IMR-90 (cell line): ENCODE results near the gene TRIM25. TPM values are rescaled to one million over a fixed set of nuclear protein-coding genes. Genes with fewer than 3 reads are reported as not detected.
A peak's percentile ranks its signal among the peaks of the same experiment; 100 is the strongest.

ENCODE experiments used
- ATAC-seq: fragments of 200-7000 bp; cut with Tn5 transposase; 2 replicates; pipeline ENCODE4 v1.9.1; 2020; ENCODE audit warnings: low read depth, mild to moderate bottlenecking, moderate library complexity
- BruUV-seq: library from RNA; stranded (reverse); fragments of 400-500 nt; replicated peaks from 2 replicates; lab custom pipeline; 2021; lab: Mats Ljungman, UMichigan
- CTCF ChIA-PET: fragments of 300-600 bp; formaldehyde crosslinking; extraction: SDS; loops from one replicate; lab custom pipeline; 2021; ENCODE audit warnings: antibody characterized with exemption; lab: Yijun Ruan, JAX
- POLR2A ChIA-PET: fragments of 300-600 bp; sonication (Branson Sonifier 250); formaldehyde crosslinking; loops from one replicate; lab custom pipeline; 2022; ENCODE audit warnings: antibody characterized with exemption; ENCODE audit not compliant: unreplicated experiment; lab: Charles Lee
- DNase-seq: peaks from one replicate; pipeline ENCODE4 v3.0.0; 2013
- H2AFZ ChIP-seq: replicated peaks from 2 replicates; pipeline ENCODE3; 2013; ENCODE audit warnings: low read length, mild to moderate bottlenecking; ENCODE audit not compliant: poor library complexity
- H2AK5ac ChIP-seq: 2 replicates; pipeline ENCODE4 v1.6.1; 2013; ENCODE audit warnings: low read depth, low read length, inconsistent platforms
- H2AK9ac ChIP-seq: replicated peaks from 2 replicates; pipeline ENCODE3; 2013; ENCODE audit warnings: mild to moderate bottlenecking, low read depth, low read length, moderate library complexity; ENCODE audit not compliant: poor library complexity
- H2BK120ac ChIP-seq: 2 replicates; pipeline ENCODE4 v1.6.1; 2013; ENCODE audit warnings: low read depth, low read length, inconsistent platforms
- H2BK15ac ChIP-seq: 3 replicates; pipeline ENCODE4 v1.6.1; 2013; ENCODE audit warnings: low read depth, low read length, inconsistent platforms
- H2BK20ac ChIP-seq: 2 replicates; pipeline ENCODE4 v1.6.1; 2013; ENCODE audit warnings: low read depth, mild to moderate bottlenecking, inconsistent platforms, low read length, moderate library complexity
- H2BK5ac ChIP-seq: 2 replicates; pipeline ENCODE4 v1.6.1; 2013; ENCODE audit warnings: mild to moderate bottlenecking, low read depth, low read length, inconsistent platforms; ENCODE audit not compliant: poor library complexity, severe bottlenecking
- H3K14ac ChIP-seq: replicated peaks from 2 replicates; pipeline ENCODE4 v1.6.1; 2013; ENCODE audit warnings: low read depth, low read length, inconsistent platforms
- H3K18ac ChIP-seq: 2 replicates; pipeline ENCODE4 v1.6.1; 2013; ENCODE audit warnings: low read depth, low read length, control low read depth
- H3K23ac ChIP-seq: 2 replicates; pipeline ENCODE4 v1.6.1; 2013; ENCODE audit warnings: low read depth, low read length, inconsistent platforms
- H3K27ac ChIP-seq: 2 replicates; pipeline ENCODE4 v1.5.1; 2013; ENCODE audit warnings: mild to moderate bottlenecking, control low read depth, low read length; ENCODE audit not compliant: insufficient read depth
- H3K27me3 ChIP-seq: 2 replicates; pipeline ENCODE4 v1.6.1; 2013; ENCODE audit warnings: low read length; ENCODE audit not compliant: control insufficient read depth, insufficient read depth
- H3K36me3 ChIP-seq: 2 replicates; pipeline ENCODE4 v1.6.1; 2013; ENCODE audit warnings: low read length, mixed read lengths; ENCODE audit not compliant: control insufficient read depth, insufficient read depth
- H3K4ac ChIP-seq: 2 replicates; pipeline ENCODE4 v1.6.1; 2013; ENCODE audit warnings: low read depth, low read length, inconsistent platforms
- H3K4me1 ChIP-seq: 2 replicates; pipeline ENCODE4 v1.6.1; 2013; ENCODE audit warnings: low read length, mixed read lengths; ENCODE audit not compliant: control insufficient read depth, insufficient read depth
- H3K4me2 ChIP-seq: 2 replicates; pipeline ENCODE4 v1.6.1; 2013; ENCODE audit warnings: low read depth, mild to moderate bottlenecking, control low read depth, low read length, moderate library complexity
- H3K4me3 ChIP-seq: 2 replicates; pipeline ENCODE4 v1.5.1; 2013; ENCODE audit warnings: low read depth, mild to moderate bottlenecking, control low read depth, low read length, moderate library complexity; ENCODE audit not compliant: insufficient read depth
- H3K56ac ChIP-seq: 2 replicates; pipeline ENCODE4 v1.6.1; 2013; ENCODE audit warnings: low read length, inconsistent platforms; ENCODE audit not compliant: insufficient read depth; ENCODE audit errors: extremely low read depth
- H3K79me1 ChIP-seq, 2 experiments: 2 replicates each; pipeline ENCODE4 v1.6.1; 2013; ENCODE audit warnings: low read length in 2 of 2, inconsistent platforms in 1 of 2, low read depth in 1 of 2
- H3K9ac ChIP-seq: 2 replicates; pipeline ENCODE4 v1.6.1; 2013; ENCODE audit warnings: low read depth, low read length, control low read depth
- H3K9me1 ChIP-seq: 2 replicates; pipeline ENCODE4 v1.6.1; 2013; ENCODE audit warnings: low read length, inconsistent platforms; ENCODE audit not compliant: insufficient read depth
- H3K9me3 ChIP-seq: 2 replicates; pipeline ENCODE4 v1.6.1; 2013; ENCODE audit warnings: low read length; ENCODE audit not compliant: control insufficient read depth, insufficient read depth
- H4K20me1 ChIP-seq: 2 replicates; pipeline ENCODE4 v1.6.1; 2013; ENCODE audit warnings: low read length, inconsistent platforms; ENCODE audit not compliant: insufficient read depth
- H4K5ac ChIP-seq: 2 replicates; pipeline ENCODE4 v1.6.1; 2013; ENCODE audit warnings: mild to moderate bottlenecking, low read depth, low read length, control low read depth
- H4K8ac ChIP-seq, 2 experiments: 2 replicates each; pipeline ENCODE4 v1.6.1; 2013; ENCODE audit warnings: low read depth in 2 of 2, low read length in 2 of 2, control low read depth in 1 of 2, inconsistent platforms in 1 of 2
- H4K91ac ChIP-seq: 2 replicates; pipeline ENCODE4 v1.6.1; 2013; ENCODE audit warnings: low read depth, low read length, inconsistent platforms; ENCODE audit not compliant: insufficient read depth
- CHD1 ChIP-seq: IDR thresholded peaks from 2 replicates; pipeline ENCODE4 v1.6.1; 2012; ENCODE audit warnings: low read depth, low read length, improper control_type of control experiment
- FOS ChIP-seq: fragments of 150-350 bp; IDR thresholded peaks from 2 replicates; pipeline ENCODE4 v1.6.1; 2016; ENCODE audit warnings: low read depth, low read length
- MAFK ChIP-seq: IDR thresholded peaks from 2 replicates; pipeline ENCODE4 v1.6.1; 2012; ENCODE audit warnings: low read depth, low read length, improper control_type of control experiment
- NFE2L2 ChIP-seq: fragments of 150-350 bp; IDR thresholded peaks from 2 replicates; pipeline ENCODE4 v1.6.1; 2016; ENCODE audit warnings: low read depth, mild to moderate bottlenecking, low read length
- USF2 ChIP-seq: fragments of 150-350 bp; IDR thresholded peaks from 2 replicates; pipeline ENCODE4 v1.6.1; 2017; ENCODE audit warnings: mild to moderate bottlenecking, antibody characterized with exemption, low read length, low read depth
- WGBS, 2 experiments: methylation state at CpG; one replicate each; pipeline versions ENCODE4 v1.1.5 to v1.1.7; 2013; ENCODE audit warnings: missing lambda C conversion rate in 2 of 2; ENCODE audit not compliant: insufficient read length in 1 of 2; ENCODE audit errors: extremely low coverage in 2 of 2; 5-methylcytosine and 5-hydroxymethylcytosine counted together
- dilution Hi-C: fragments of 300-500 bp; cut with HindIII; formaldehyde crosslinking; loops from one replicate; pipeline ENCODE4 v1.14.3; 2018; ENCODE audit warnings: low sequenced_read_pairs; ENCODE audit not compliant: unreplicated experiment
- in situ Hi-C: fragments of 300-500 bp; cut with MboI; formaldehyde crosslinking; loops from 3 replicates; pipeline ENCODE4 v1.14.3; 2019; ENCODE audit warnings: low sequenced_read_pairs, inconsistent platforms, mixed read lengths
- intact Hi-C: fragments of 100-400 bp; cut with micrococcal nuclease; formaldehyde crosslinking; loops from 2 replicates; pipeline ENCODE4 v1.10.0; 2022
- polyA plus RNA-seq, 3 experiments: library from polyadenylated mRNA; depleted of rRNA; stranded (reverse); fragments of >200 nt; gene quantifications; 2 replicates each; pipeline ENCODE4 v1.2.3, GENCODE V29; 2012; ENCODE audit warnings: low replicate concordance in 1 of 3
- total RNA-seq: library from RNA; depleted of rRNA; stranded (reverse); fragments of >200 nt; gene quantifications from 2 replicates; pipeline ENCODE4 v1.2.3, GENCODE V29; 2012

TRIM25 gene
- total and polyA plus RNA-seq, 2 of the 4 experiments (the other 2 are of a cell fraction), result 25.5 to 27.5 TPM

GRCh38 chr17:56902348-56902747 lies 11.5 kb downstream of the TRIM25 start:
- WGBS, 2 experiments, result no CpG with 5 or more reads among the region's 4 CpGs
- ATAC-seq, result peak; percentile 82
- peak; percentile 34 for DNase-seq

More at GRCh38 chr17:56902348-56902747, 11.5 kb downstream of the TRIM25 start:
- Histone ChIP-seq H3K18ac (no peak overlapping the region), H3K27me3 (no peaks in the 10 kb centered on the region), H3K9ac (no peak overlapping the region), H4K8ac (no peak overlapping the region; a peak in 1 of 4 replicates), H4K5ac (no peak overlapping the region), H2BK120ac (no peak overlapping the region; the same call in 1 of the 2 replicates), H3K56ac (no peak overlapping the region), H2BK5ac (peak overlapping the region; percentile 13), H3K36me3 (peaks cover 66% of the 10 kb centered on the region), H2AK5ac (no peak overlapping the region), H2AFZ (peak overlapping the region; percentile 68), H4K20me1 (0 out of 2 replicates have a peak, but pooled peaks cover 3% of the 10 kb centered on the region), H3K4me3 (no peak overlapping the region), H2BK20ac (no peak overlapping the region), H2AK9ac (peak overlapping the region; percentile 57), H3K9me3 (no peaks in the 10 kb centered on the region), H3K4me1 (peaks cover 5% of the 10 kb centered on the region; the same call in 1 of the 2 replicates), H3K4ac (peak overlapping the region; percentile 43; the same call in 1 of the 2 replicates), H3K4me2 (no peak overlapping the region), H3K9me1 (peaks cover 19% of the 10 kb centered on the region), H3K14ac (no peak overlapping the region), H4K91ac (no peak overlapping the region), H3K79me1 (peaks cover 31 to 57% of the 10 kb centered on the region in 2 experiments), H3K27ac (no peak overlapping the region), H3K23ac (no peak overlapping the region; the same call in 1 of the 2 replicates), H2BK15ac (no peak overlapping the region)
- dilution Hi-C loops (no loop called here), in situ Hi-C loops (no loop called here), intact Hi-C loops (no loop called here)
- no TSS peak for BruUV-seq
- ChIA-PET CTCF (no interaction called here), POLR2A (no interaction called here)
- TF ChIP-seq FOS, result no peak
- no peak for TF ChIP-seq MAFK
- TF ChIP-seq CHD1, result no peak
- no peak for TF ChIP-seq USF2
- TF ChIP-seq NFE2L2, result no peak
